ENCODE results near the gene COL10A1.

Gene COL10A1

GRCh38 chr6:116126032-116126431 is at the start of gene COL10A1:
Gene COL10A1 (minus strand): TSS chr6:116126132. CDS start chr6:116125492, 640 bp downstream.
- ChIA-PET POLR2A (no interaction called here), CTCF (interaction anchor here (11.6 kb wide), 1 partner anchor 12 kb away, joined by 108 read pairs; no protein-coding TSS in a partner anchor)
- DNase-seq (ENCODE audit: low read depth, low spot score): no peak
- TF ChIP-seq, protein P1, sequence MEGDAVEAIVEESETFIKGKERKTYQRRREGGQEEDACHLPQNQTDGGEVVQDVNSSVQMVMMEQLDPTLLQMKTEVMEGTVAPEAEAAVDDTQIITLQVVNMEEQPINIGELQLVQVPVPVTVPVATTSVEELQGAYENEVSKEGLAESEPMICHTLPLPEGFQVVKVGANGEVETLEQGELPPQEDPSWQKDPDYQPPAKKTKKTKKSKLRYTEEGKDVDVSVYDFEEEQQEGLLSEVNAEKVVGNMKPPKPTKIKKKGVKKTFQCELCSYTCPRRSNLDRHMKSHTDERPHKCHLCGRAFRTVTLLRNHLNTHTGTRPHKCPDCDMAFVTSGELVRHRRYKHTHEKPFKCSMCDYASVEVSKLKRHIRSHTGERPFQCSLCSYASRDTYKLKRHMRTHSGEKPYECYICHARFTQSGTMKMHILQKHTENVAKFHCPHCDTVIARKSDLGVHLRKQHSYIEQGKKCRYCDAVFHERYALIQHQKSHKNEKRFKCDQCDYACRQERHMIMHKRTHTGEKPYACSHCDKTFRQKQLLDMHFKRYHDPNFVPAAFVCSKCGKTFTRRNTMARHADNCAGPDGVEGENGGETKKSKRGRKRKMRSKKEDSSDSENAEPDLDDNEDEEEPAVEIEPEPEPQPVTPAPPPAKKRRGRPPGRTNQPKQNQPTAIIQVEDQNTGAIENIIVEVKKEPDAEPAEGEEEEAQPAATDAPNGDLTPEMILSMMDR (IDR thresholded peaks at IDR 0.05; ENCODE audit: insufficient read depth, low read length, missing control alignments): no peak
- no peak within 1 kb of the TSS for H3K4me3 ChIP-seq (ENCODE audit: low read depth, low read length)

DNA sequence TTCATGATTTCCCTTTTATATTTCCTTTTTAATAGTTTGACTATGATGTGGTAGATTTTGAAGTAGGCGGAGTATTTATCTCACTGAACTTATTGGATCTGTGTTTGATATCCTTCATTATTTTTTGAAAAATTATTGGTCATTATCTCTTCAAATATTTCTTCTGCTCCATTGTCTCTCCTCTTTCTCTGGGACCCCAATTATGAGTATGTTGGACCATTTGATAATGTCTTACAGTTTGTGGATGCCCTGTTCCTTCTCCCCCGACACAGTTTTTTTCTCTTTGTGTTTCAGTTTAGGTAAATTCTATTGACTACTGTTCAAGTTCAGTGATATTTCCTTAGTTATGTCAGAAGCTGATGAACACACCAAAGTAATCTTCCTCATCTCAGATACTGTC is 49.4 kb upstream of the COL10A1 start:
- no peak overlapping the region for H3K4me3 ChIP-seq (ENCODE audit: low read depth, low read length)
- DNase-seq (ENCODE audit: low read depth, low spot score): no peak
- TF ChIP-seq, protein P1 (IDR thresholded peaks at IDR 0.05; ENCODE audit: insufficient read depth, low read length, missing control alignments): no peak
- CTCF ChIA-PET: interaction anchor here (1.8 kb wide), 1 partner anchor 11 kb away, joined by 4 read pairs; no protein-coding TSS in a partner anchor
- POLR2A ChIA-PET: no interaction called here

DNA sequence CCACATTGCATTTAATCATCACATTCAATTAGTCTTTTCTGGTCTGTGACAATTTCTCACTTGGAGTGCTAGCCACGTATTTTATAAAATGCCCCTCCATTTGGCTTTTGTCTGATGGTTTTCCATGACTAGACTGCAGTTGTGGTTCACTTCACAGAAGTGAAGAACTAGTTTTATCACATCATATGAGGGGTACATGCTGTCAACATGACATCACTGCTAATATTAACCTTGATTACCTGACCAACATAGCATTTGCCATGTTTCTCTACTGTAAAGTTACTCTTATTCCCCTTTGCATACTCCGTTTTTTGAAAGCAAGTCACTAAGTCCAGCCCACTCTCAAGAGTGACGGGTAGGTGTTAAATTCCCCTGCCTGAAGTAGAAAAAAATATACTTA is 48.0 kb upstream of the COL10A1 start:
- POLR2A ChIA-PET: no interaction called here
- CTCF ChIA-PET: no interaction called here
- TF ChIP-seq, protein P1 (IDR thresholded peaks at IDR 0.05; ENCODE audit: insufficient read depth, low read length, missing control alignments): no peak

DNA sequence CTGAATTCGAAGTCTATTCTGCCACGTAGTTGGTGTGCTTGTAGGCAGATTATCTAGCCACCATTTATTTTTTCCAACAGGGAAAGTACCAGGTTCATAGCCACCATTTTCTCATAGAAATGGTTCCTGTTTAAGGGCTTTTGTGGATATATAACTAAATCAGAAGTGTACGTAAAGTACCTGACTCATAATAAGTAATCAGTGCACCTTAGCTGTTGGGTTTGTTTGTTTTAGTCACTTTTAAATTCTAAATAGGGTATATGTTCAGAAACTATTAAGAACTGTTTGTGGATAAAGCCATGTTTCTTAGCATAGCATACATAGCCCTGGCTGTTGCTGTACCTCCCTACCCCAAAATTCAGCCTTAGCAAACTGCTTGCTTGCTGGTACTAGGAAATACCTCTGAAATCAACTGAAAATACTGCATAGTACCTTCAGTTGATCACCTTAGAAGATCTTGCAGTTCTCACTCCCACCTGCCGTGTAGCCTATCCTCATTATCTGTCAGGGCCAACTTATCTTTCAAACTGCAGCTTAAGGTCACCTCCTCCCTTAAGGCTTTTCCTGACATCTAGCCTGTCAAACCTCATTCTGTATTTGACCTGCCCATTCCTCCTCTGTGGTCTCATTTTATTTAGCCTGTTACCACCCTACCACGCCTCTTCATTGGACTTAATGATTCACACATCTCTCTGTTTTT is 44.6 kb upstream of the COL10A1 start:
- DNase-seq (ENCODE audit: low read depth, low spot score): no peak
- CTCF ChIA-PET: no interaction called here
- H3K4me3 ChIP-seq (ENCODE audit: low read depth, low read length): no peak overlapping the region
- TF ChIP-seq, protein P1 (IDR thresholded peaks at IDR 0.05; ENCODE audit: insufficient read depth, low read length, missing control alignments): no peak
- POLR2A ChIA-PET: no interaction called here

More for the DNA sequence above, 48.0 kb upstream of the COL10A1 start:
- no peak for DNase-seq (ENCODE audit: low read depth, low spot score)
- no peak overlapping the region for H3K4me3 ChIP-seq (ENCODE audit: low read depth, low read length)

- TF ChIP-seq, protein P1 (IDR thresholded peaks at IDR 0.05; ENCODE audit: insufficient read depth, low read length, missing control alignments): no peak
- CTCF ChIA-PET: no interaction called here
- no peak for DNase-seq (ENCODE audit: low read depth, low spot score)
- H3K4me3 ChIP-seq (ENCODE audit: low read depth, low read length): no peak overlapping the region
- POLR2A ChIA-PET: no interaction called here
Measured at GRCh38 chr6:116169880-116170279, 43.9 kb upstream of the COL10A1 start.

- TF ChIP-seq, protein P1 (IDR thresholded peaks at IDR 0.05; ENCODE audit: insufficient read depth, low read length, missing control alignments): no peak
- POLR2A ChIA-PET: no interaction called here
- no peak overlapping the region for H3K4me3 ChIP-seq (ENCODE audit: low read depth, low read length)
- CTCF ChIA-PET: no interaction called here
- no peak for DNase-seq (ENCODE audit: low read depth, low spot score)
Measured at GRCh38 chr6:116168148-116168547, 42.2 kb upstream of the COL10A1 start.

Data from AG04449 (cell line).